Brain pericyte (primary cell): ENCODE measurements around the gene VAMP5.
A peak's percentile ranks its signal among the peaks of the same experiment; 100 is the strongest.
"Not testable (repeated sequence)": the region's sequence is repeated elsewhere in the genome, so short reads cannot be mapped to it uniquely, and the experiment has no call there.

Experiments
- DNase-seq: peaks from one replicate; pipeline ENCODE4 v3.0.0-alpha.2; 2012; ENCODE audit warnings: low read depth, low spot score

VAMP5 gene

GRCh38 chr2:85584354-85584856, at the start of gene VAMP5:
TSS of gene VAMP5 (plus strand) at chr2:85584431. CDS start at chr2:85584491, 60 bp downstream.
- no peak for DNase-seq

GRCh38 chr2:85534881-85535280, 49.4 kb upstream of the VAMP5 start:
- DNase-seq = no peak

- no peak for DNase-seq
Observed at GRCh38 chr2:85536479-85536878, 47.8 kb upstream of the VAMP5 start.

- DNase-seq = no peak
Observed at GRCh38 chr2:85537600-85538506, 46.4 kb upstream of the VAMP5 start.

- peak; percentile 79 for DNase-seq
Observed at GRCh38 chr2:85538507-85539360, 45.5 kb upstream of the VAMP5 start, which contains the start of gene MAT2A. TSS of gene MAT2A (plus strand) at chr2:85539168. CDS start at chr2:85539288, 120 bp downstream.

- no peak for DNase-seq
Observed at GRCh38 chr2:85539361-85540132, 44.7 kb upstream of the VAMP5 start.

- no peak for DNase-seq
Observed at GRCh38 chr2:85540133-85540648, 44.0 kb upstream of the VAMP5 start.

- no peak for DNase-seq
Observed at GRCh38 chr2:85541262-85541661, 43.0 kb upstream of the VAMP5 start.

GRCh38 chr2:85541753-85542457, 42.3 kb upstream of the VAMP5 start:
- DNase-seq = no peak

- DNase-seq = no peak
Observed at GRCh38 chr2:85542777-85543176, 41.5 kb upstream of the VAMP5 start.

- not testable (repeated sequence) for DNase-seq
Observed at GRCh38 chr2:85544254-85544691, 40.0 kb upstream of the VAMP5 start.

- DNase-seq = not testable (repeated sequence)
Observed at GRCh38 chr2:85544915-85545779, 39.1 kb upstream of the VAMP5 start.

GRCh38 chr2:85545780-85546240, 38.4 kb upstream of the VAMP5 start:
- no peak for DNase-seq

GRCh38 chr2:85547089-85547858, 37.0 kb upstream of the VAMP5 start:
- no peak for DNase-seq

- no peak for DNase-seq
Observed at GRCh38 chr2:85547859-85548607, 36.2 kb upstream of the VAMP5 start.

GRCh38 chr2:85548608-85548900, 35.7 kb upstream of the VAMP5 start:
- no peak for DNase-seq

- DNase-seq = no peak
Observed at GRCh38 chr2:85549095-85549494, 35.1 kb upstream of the VAMP5 start.

- no peak for DNase-seq
Observed at GRCh38 chr2:85549826-85550225, 34.4 kb upstream of the VAMP5 start.
